NCI-H510A (cell line): ENCODE results near the gene PTRHD1.

Experiments
- DNase-seq: peaks from one replicate; lab custom pipeline; 2025; lab: John Stamatoyannopoulos, UW

PTRHD1 gene

GRCh38 chr2:24830351-24830750, 37.2 kb upstream of the PTRHD1 start:
- DNase-seq: no peak

DNA sequence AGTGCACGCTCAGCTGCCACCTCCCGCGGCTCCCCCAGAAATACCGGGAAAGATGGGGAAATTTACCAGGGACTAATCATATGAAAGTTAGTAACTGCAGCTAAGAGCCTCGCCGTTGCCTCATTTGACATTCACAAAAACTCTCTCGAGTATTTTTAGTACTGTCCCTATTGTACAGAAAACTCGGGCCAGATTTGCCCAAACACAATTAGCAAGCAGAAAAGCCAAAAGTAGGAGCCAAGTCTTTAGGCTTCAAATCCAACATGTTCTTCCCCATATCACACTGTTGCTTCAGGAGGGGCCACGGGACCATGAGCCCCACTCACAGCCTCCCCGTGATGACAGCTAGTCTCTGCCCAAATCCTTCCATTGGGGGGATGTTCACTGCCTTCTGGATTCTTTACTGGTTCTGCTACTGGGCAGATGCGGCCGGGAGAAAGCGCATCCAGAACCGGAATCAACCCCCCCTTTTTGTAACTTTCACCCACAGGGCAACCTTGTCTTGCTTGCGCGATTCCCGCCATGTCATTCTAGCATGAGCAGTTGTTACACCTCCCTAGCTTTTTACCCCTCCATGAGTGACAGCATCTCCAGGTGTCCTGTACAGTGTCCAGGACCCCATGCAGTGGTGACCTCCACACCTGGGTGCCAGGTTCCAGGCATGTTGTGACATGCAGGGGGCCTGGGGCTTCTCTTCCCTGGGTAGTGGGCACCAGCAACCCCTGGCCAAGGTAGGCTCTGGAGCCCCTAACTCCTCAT, 35.2 kb upstream of the PTRHD1 start:
- no peak for DNase-seq

GRCh38 chr2:24827321-24828237, 34.4 kb upstream of the PTRHD1 start:
- peak; percentile 73 for DNase-seq

DNA sequence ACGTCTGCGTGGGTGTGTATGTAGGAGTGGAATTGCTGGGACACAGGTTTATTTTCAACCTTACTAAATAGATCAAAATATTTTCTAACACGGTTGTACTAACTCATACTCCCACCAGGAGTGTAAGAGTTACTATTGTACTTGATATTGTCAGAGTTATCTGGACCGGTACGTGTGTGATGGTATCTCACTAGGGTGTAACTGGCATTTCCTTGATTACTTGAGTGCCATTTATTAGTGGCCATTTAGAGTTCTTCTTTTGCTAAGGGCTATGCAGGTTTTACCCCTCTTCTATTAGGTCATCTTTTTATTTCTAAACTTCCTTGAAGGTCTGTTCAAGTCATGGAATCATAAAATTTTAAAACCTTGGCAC, 33.6 kb upstream of the PTRHD1 start:
- DNase-seq: no peak

DNA sequence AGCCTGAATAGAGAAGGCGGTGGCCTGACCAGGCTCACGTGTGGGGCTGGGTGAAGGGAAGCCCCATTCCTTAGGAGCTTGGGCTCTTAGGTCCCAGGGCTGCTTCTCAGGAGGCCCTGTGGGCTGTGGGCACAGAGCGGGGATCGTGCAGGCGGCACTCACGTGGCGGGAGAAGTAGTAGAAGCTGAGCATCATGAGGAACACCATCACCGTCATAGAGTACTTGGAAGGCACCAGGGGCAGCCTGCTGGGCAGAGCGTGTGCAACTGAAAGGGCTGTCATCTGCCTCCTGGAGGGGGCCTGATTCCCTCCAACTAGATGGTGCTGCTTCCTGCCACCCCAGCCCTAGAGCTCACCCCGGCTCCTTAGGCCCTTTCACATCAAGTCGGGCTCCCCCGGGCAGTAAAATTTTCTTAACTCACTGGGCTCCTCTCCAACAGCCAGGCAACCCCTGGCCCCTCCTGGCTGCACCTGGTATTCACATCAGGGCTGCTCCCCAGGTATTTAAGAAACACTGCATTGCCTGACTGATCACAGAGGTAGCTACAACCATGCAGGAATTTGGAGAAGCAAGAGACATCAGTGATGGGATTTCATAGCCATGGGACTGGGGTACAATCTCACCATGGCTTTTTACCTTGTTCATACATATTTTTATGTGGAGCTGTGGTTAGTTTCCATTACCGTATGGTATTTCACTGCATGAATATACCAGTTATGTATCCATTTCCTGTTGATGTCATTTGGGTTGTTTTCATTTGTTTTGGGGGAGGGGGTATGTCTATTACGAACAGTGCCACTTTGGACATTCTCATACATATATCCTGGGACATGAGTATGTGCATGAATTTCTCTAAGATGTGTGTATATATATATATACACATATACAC, 32.9 kb upstream of the PTRHD1 start:
- DNase-seq: no peak

DNA sequence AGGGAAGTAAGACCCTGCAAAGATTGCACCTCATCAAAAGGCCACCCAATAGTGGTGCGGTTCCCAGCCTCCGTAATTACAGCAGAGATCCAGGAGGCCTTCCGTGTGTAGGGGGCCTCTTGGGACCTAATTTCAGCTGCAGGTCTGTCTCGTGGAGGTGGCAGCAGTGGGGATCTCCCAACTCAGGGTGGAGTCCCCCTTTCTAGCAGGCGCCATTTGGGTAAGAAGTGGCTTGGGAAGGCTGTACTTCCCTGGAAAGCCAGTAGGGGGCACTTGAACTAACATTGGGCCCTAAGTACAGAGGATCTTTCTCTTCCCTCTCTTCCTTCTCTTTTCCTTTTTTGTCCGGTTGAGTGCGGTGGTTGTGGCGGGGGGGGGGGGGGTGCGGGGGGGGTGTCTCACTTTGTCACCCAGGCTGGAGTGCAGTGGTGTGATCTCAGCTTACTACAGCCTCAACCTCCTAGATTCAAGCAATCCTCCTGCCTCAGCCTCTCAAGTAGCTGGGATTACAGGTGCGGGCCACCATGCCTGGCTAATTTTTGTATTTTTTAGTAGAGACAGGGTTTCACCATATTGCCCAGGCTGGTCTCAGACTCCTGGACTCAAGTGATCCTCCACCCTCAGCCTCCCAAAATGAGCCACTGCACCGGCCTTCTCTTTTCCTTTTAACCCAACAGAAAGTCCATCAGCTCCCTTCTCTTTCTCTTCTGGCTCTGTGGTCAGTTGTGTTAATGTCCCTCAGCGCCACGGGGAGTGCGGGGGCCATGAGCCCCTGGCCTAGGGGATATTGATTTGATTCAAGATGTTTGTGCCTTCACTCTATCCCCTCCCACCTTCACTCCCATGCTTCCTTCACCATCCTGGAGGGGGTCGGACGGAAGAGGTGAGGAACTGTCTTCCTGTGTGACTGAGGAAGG, 32.0 kb upstream of the PTRHD1 start:
- DNase-seq: no peak

DNA sequence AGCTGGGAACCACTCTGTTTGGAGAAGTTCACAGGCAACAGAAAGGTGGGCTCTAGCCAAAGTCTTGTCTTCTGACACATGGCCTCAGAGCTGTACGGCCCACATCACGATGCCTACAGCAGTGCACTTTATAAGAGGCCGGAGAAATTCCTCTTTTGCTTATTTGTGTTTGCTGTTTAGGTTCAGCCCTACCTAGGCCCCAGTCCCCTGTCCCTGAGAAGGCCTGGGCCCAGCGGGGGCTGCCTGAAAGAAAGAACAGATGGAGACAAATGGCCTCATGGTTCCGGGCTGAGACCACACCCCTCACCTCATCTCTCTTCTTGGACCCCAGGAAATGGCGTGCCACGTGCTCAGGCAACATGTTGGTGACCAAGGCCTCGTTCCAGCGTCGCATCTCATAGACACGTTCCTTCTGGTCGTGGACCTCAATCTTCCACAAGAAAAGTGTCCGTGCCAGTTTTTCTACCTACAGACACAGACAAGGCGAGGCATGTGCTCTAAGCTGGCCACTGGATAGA, 30.9 kb upstream of the PTRHD1 start:
- DNase-seq: no peak

- DNase-seq: no peak
These were observed 29.0 kb upstream of the PTRHD1 start for GRCh38 chr2:24822049-24822706.

DNA sequence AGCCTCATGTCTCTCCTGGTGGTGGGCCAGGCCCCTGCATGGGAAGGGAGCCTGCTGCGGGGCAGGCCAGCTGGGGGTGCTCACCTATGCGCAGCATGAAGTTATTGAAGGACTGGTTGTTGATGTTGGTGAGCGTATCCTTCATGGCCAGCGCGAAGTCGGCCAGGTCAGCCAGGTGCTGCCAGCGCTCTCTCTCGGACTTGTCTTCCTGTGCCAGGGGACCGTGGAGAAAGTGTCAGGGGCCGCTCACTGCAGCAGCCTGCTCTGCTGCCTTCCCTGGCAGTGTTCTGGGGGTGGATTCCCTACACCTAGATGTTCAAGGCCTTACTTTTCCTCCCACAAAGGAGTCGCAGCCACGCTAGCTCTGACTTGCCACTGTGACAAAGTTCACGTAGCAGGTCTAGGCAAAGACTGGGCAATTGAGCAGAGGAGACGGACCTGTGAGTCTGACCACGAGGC, 28.3 kb upstream of the PTRHD1 start:
- no peak for DNase-seq

GRCh38 chr2:24820598-24821432, 27.6 kb upstream of the PTRHD1 start:
- DNase-seq: no peak

DNA sequence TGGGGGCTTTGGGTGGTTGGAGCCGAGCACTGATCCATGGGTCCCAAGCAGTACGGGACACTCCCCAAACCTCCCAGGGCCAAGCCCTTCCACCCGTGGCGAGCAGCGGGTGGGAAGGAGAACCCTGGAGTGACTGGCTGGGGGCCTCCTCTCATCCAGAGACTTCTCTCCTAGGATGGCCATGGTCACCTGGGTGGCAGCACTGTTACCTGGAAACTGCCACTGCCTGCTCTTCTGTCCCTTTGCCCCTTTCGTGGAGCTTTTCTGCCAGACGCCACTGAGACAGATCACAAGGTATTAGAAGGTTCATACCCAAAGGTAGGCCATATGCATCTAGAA, 27.0 kb upstream of the PTRHD1 start:
- no peak for DNase-seq

GRCh38 chr2:24819442-24820174, 26.4 kb upstream of the PTRHD1 start:
- DNase-seq: no peak

DNA sequence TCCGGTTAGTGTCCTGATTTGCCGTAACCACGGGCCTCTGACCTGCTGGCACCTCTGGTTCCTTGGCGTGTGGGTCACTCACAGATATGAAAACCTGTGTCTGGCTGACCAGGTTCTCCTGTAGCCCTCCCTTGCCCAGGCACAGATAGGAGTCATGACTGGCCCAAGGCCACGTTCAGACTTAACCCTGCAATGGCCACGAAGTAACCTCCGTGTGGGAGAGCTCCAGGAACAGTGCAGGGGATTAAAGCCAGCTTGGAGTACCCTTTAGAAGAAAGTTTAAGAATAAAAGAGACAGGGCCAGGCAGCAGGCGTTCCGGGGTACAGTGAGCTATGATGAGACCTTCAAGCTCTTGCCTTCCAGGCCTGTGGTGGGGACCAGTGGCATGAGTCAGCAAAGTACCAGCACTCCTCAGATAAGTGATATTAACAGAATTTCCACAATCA, 25.6 kb upstream of the PTRHD1 start:
- DNase-seq: no peak

- DNase-seq: no peak
These were observed 23.7 kb upstream of the PTRHD1 start for GRCh38 chr2:24816884-24817283.

DNA sequence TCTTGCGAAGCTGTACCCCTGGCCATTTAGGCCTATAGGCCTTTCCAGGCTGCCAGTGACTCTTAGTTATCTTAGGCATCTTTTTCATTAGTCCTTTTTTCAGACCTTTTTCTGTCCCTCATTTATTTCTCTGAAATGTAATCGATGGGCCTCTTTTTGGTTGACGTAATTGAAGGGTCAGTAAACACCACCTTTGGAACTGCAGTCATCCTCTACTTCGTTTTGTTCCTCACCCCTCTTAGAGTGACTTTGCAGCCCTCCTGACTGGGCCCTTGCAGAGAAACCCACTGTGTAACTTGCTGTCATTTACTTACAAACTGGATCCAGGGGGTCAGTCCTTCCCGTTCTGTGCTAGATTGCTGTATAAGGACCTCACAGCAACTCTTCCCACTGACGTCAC, 23.2 kb upstream of the PTRHD1 start:
- DNase-seq: no peak

DNA sequence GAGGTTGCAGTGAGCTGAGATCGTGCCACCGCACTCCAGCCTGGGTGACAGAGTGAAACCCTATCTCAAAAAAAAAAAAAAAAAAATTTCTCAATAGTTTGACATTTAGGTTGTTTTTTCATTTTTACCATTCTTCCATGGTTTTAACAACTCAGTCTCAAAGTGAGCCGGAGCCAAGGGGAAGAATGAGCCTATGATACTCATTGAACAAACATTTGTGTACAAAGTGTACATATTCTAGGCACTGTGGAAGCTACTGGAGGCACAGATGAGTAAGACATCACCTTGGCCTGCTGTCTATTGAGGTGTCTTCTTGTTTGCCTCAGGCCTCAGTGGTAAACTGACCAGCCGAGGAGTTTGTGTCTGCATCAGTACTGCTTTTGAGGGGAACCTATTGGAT, 22.0 kb upstream of the PTRHD1 start:
- no peak for DNase-seq

DNA sequence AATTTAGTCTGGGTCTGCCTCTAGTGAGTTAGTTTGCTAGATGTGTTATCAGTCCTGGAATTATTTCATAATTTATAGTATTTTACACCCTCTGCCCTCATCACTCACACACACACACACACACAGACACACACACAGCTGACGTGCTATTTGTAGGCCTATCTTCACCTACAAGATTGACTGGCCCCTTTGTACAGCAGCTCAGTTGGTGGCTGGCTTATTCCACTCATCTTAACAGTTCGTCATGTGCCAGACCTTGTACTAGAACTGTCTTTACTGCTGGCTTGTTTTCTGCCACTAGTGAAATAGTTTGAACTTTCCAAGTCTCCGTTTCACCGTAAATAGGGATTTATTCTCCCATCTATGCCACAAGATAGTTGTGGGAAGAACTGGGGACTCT, 21.3 kb upstream of the PTRHD1 start:
- no peak for DNase-seq

DNA sequence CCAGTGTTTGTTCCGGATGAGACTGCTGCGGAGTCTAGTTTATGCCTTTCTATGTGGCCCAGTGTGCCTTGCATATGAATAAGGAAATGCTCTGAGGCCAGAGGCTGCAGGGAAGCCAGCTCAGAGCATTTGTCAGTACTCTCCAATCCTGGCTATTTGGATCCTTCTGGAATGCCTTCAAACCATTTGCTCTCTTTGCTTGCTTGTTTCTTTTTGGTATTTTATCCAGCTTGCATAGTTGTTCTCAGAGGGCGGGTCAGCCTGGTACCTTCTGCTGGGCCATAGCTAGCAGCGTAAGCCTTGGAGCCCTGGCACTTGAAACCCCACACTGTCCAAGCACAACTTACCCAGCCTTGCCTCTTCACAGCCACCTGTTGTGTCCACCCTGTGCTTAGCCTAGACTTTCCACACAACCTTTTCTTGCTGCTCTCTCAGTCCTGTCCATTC, 20.5 kb upstream of the PTRHD1 start:
- DNase-seq: no peak
